C4-2B (cell line): ENCODE results near the gene GALNT2.

Source experiments
- H3K27ac ChIP-seq: fragments of 450-650 bp; 2 replicates; pipeline ENCODE4 v1.5.1; 2017
- CTCF ChIP-seq: fragments of 450-650 bp; conservative IDR thresholded peaks from 2 replicates; pipeline ENCODE4 v1.5.1; 2017; ENCODE audit warnings: mild to moderate bottlenecking
- ZFX ChIP-seq: fragments of 450-650 bp; IDR thresholded peaks from 2 replicates; pipeline ENCODE4 v1.6.1; 2017

Gene GALNT2

GRCh38 chr1:230307213-230307612 is 240.2 kb downstream of the GALNT2 start:
- H3K27ac ChIP-seq, result no peak overlapping the region
- TF ChIP-seq ZFX (no peak), CTCF (no peak)

- H3K27ac ChIP-seq, result no peak overlapping the region; the same call in 1 of the 2 replicates
These were observed 241.0 kb downstream of the GALNT2 start for GRCh38 chr1:230308039-230308438.

GRCh38 chr1:230308821-230309220 is 241.8 kb downstream of the GALNT2 start:
- TF ChIP-seq CTCF, result no peak
- no peak for TF ChIP-seq ZFX
- H3K27ac ChIP-seq, result no peak overlapping the region

More at GRCh38 chr1:230308039-230308438, 241.0 kb downstream of the GALNT2 start:
- no peak for TF ChIP-seq CTCF
- TF ChIP-seq ZFX, result no peak

GRCh38 chr1:230309646-230310177 is 242.7 kb downstream of the GALNT2 start:
- TF ChIP-seq CTCF (no peak), ZFX (no peak)
- no peak overlapping the region for H3K27ac ChIP-seq

- no peak overlapping the region for H3K27ac ChIP-seq
- peak; percentile 90 for TF ChIP-seq CTCF
- no peak for TF ChIP-seq ZFX
These were observed 243.5 kb downstream of the GALNT2 start for GRCh38 chr1:230310381-230311163.

GRCh38 chr1:230312676-230313075 is 245.6 kb downstream of the GALNT2 start:
- no peak overlapping the region for H3K27ac ChIP-seq
- no peak for TF ChIP-seq CTCF
- TF ChIP-seq ZFX, result no peak

- H3K27ac ChIP-seq, result no peak overlapping the region
- TF ChIP-seq CTCF (no peak), ZFX (no peak)
These were observed 246.6 kb downstream of the GALNT2 start for GRCh38 chr1:230313453-230314141.
